ENCODE results near the gene INPP5F.

GRCh38 chr10:119736220-119736619 lies 10.4 kb downstream of the INPP5F start:
- no peak for TF ChIP-seq CTCF (optimal IDR thresholded peaks at IDR 0.05 in 1 of 3, IDR thresholded peaks at IDR 0.05 in 1 of 3, conservative IDR thresholded peaks at IDR 0.05 in 1 of 3; ENCODE audit: extremely low read depth in 1 of 3, insufficient read depth in 2 of 3, low read length in 3 of 3)
- no peak for TF ChIP-seq EZH2 (IDR thresholded peaks at IDR 0.05; ENCODE audit: low read length)
